SU-DHL-6 (cell line): ENCODE measurements around the gene OR2T2.
"Not testable (repeated sequence)": the region's sequence is repeated elsewhere in the genome, so short reads cannot be mapped to it uniquely, and the experiment has no call there.

Experiments used
- H2AFZ ChIP-seq: fragments of 200-600 bp; sonication (generic); 2 replicates; pipeline ENCODE4 v1.6.1; 2014; ENCODE audit warnings: low read depth, mild to moderate bottlenecking, moderate library complexity, mixed read lengths, antibody characterized with exemption, low read length; ENCODE audit not compliant: severe bottlenecking
- H3F3A ChIP-seq: fragments of 200-600 bp; shearing (Covaris generic); 2 replicates; pipeline ENCODE4 v1.6.0; 2016; ENCODE audit warnings: antibody characterized with exemption, mild to moderate bottlenecking; ENCODE audit not compliant: insufficient read depth
- H3K27ac ChIP-seq: fragments of 200-600 bp; sonication (generic); 2 replicates; pipeline ENCODE4 v1.5.1; 2016; ENCODE audit warnings: low read depth, mild to moderate bottlenecking, low read length, moderate library complexity, mixed read lengths
- H3K27me3 ChIP-seq: fragments of 200-600 bp; sonication (generic), shearing (Covaris generic); 2 replicates; pipeline ENCODE4 v1.6.0; 2014; ENCODE audit warnings: mild to moderate bottlenecking, low read length
- H3K36me3 ChIP-seq: fragments of 200-600 bp; sonication (generic); 2 replicates; pipeline ENCODE4 v1.6.1; 2014; ENCODE audit warnings: mild to moderate bottlenecking, low read length, mixed read lengths
- H3K4me2 ChIP-seq: fragments of 300-600, 200-600 bp; shearing (Covaris generic), sonication (generic); 2 replicates; pipeline ENCODE4 v1.6.0; 2014; ENCODE audit warnings: low read length, low read depth, mild to moderate bottlenecking; ENCODE audit not compliant: poor library complexity, severe bottlenecking
- H3K4me3 ChIP-seq: fragments of 200-600 bp; sonication (generic); 2 replicates; pipeline ENCODE4 v1.5.1; 2014; ENCODE audit warnings: antibody characterized with exemption, low read length, mild to moderate bottlenecking, mixed read lengths; ENCODE audit not compliant: insufficient read depth, poor library complexity, severe bottlenecking
- H3K79me2 ChIP-seq: fragments of 200-600 bp; sonication (generic); 2 replicates; pipeline ENCODE4 v1.6.1; 2014; ENCODE audit warnings: mild to moderate bottlenecking, low read length, moderate library complexity; ENCODE audit not compliant: insufficient read depth
- H3K9ac ChIP-seq: fragments of 200-600 bp; sonication (generic); 2 replicates; pipeline ENCODE4 v1.7.0; 2014; ENCODE audit warnings: mild to moderate bottlenecking, low read length
- H3K9me2 ChIP-seq: fragments of 200-600 bp; sonication (generic); replicated peaks from 2 replicates; pipeline ENCODE4 v1.6.1; 2014; ENCODE audit warnings: low read length; ENCODE audit not compliant: insufficient read depth
- H3K9me3 ChIP-seq: fragments of 200-600 bp; sonication (generic); 2 replicates; pipeline ENCODE4 v1.6.1; 2014; ENCODE audit warnings: low read length, mixed read lengths; ENCODE audit not compliant: insufficient read depth
- H4K20me1 ChIP-seq: fragments of 200-600 bp; sonication (generic); 2 replicates; pipeline ENCODE4 v1.6.1; 2014; ENCODE audit warnings: low read depth, mild to moderate bottlenecking, antibody characterized with exemption, low read length, moderate library complexity, mixed read lengths
- CTCF ChIP-seq: fragments of 200-600 bp; sonication (generic); IDR thresholded peaks from one replicate; pipeline ENCODE4 v1.5.1; 2017; ENCODE audit warnings: antibody characterized with exemption, mild to moderate bottlenecking, low read length, moderate library complexity; ENCODE audit not compliant: insufficient read depth, poor library complexity, severe bottlenecking
- EZH2phosphoT487 ChIP-seq: fragments of 200-600 bp; sonication (generic), shearing (Covaris generic); conservative IDR thresholded peaks from 2 replicates; pipeline ENCODE4 v1.6.1; 2018; ENCODE audit warnings: mild to moderate bottlenecking, antibody characterized with exemption, low read length, moderate library complexity, mixed read lengths

The OR2T2 gene

GRCh38 chr1:248471154-248471553 lies 25.7 kb downstream of the OR2T2 start:
- no peak overlapping the region for H2AFZ ChIP-seq
- H3K79me2 ChIP-seq: no peaks in the 10 kb centered on the region
- H3K4me2 ChIP-seq: no peak overlapping the region
- no peaks in the 10 kb centered on the region for H4K20me1 ChIP-seq
- no peaks in the 10 kb centered on the region for H3F3A ChIP-seq
- H3K36me3 ChIP-seq: no peaks in the 10 kb centered on the region
- H3K4me3 ChIP-seq: no peak overlapping the region
- no peaks in the 10 kb centered on the region for H3K9me2 ChIP-seq
- no peak overlapping the region for H3K27ac ChIP-seq
- no peaks in the 10 kb centered on the region for H3K9me3 ChIP-seq
- TF ChIP-seq EZH2phosphoT487: no peak
- TF ChIP-seq CTCF: no peak
- no peaks in the 10 kb centered on the region for H3K27me3 ChIP-seq
- no peak overlapping the region for H3K9ac ChIP-seq

- H3K36me3 ChIP-seq, H3K79me2 ChIP-seq, H3K4me3 ChIP-seq, H3K27ac ChIP-seq, H3K4me2 ChIP-seq, H3K9me3 ChIP-seq, H3K9me2 ChIP-seq, H2AFZ ChIP-seq, H3K9ac ChIP-seq, H3F3A ChIP-seq, H3K27me3 ChIP-seq, H4K20me1 ChIP-seq: not testable (repeated sequence)
These were observed 26.7 kb downstream of the OR2T2 start for GRCh38 chr1:248472111-248472510.

- not testable (repeated sequence) for H3K9me3 ChIP-seq, H2AFZ ChIP-seq, H4K20me1 ChIP-seq, H3K27me3 ChIP-seq, H3F3A ChIP-seq, H3K79me2 ChIP-seq, H3K4me2 ChIP-seq, H3K36me3 ChIP-seq, H3K9ac ChIP-seq, H3K9me2 ChIP-seq, H3K27ac ChIP-seq, H3K4me3 ChIP-seq
These were observed 27.6 kb downstream of the OR2T2 start, which contains the start of gene OR2T3 for GRCh38 chr1:248473051-248473450. TSS of gene OR2T3 (plus strand) at chr1:248473351. CDS start at chr1:248473351, 0 bp downstream.

GRCh38 chr1:248475660-248476059 lies 30.2 kb downstream of the OR2T2 start:
- H3K9me2 ChIP-seq, H3K4me3 ChIP-seq, H2AFZ ChIP-seq, H3K9ac ChIP-seq, H3K9me3 ChIP-seq, H3K79me2 ChIP-seq, H3F3A ChIP-seq, H3K27ac ChIP-seq, H3K4me2 ChIP-seq, H4K20me1 ChIP-seq, H3K27me3 ChIP-seq, H3K36me3 ChIP-seq: not testable (repeated sequence)

- H3K36me3 ChIP-seq, H3K27me3 ChIP-seq, H4K20me1 ChIP-seq, H3K79me2 ChIP-seq, H3F3A ChIP-seq, H3K27ac ChIP-seq, H3K9ac ChIP-seq, H3K9me3 ChIP-seq, H3K9me2 ChIP-seq, H3K4me2 ChIP-seq, H2AFZ ChIP-seq, H3K4me3 ChIP-seq: not testable (repeated sequence)
These were observed 36.5 kb downstream of the OR2T2 start for GRCh38 chr1:248481686-248482579.

- H3K9me2 ChIP-seq, H4K20me1 ChIP-seq: not testable (repeated sequence)
These were observed 42.9 kb downstream of the OR2T2 start, which contains the start of gene OR2T5 for GRCh38 chr1:248488289-248488688. TSS of gene OR2T5 (plus strand) at chr1:248488589. CDS start at chr1:248488589, 0 bp downstream.

GRCh38 chr1:248496661-248497060 lies 51.2 kb downstream of the OR2T2 start:
- not testable (repeated sequence) for H3K27ac ChIP-seq, H3K36me3 ChIP-seq, H2AFZ ChIP-seq, H3K27me3 ChIP-seq, H3K9ac ChIP-seq, H3K4me2 ChIP-seq, H4K20me1 ChIP-seq, H3K9me3 ChIP-seq, H3K79me2 ChIP-seq, H3K4me3 ChIP-seq, H3K9me2 ChIP-seq, H3F3A ChIP-seq

More at GRCh38 chr1:248488289-248488688, 42.9 kb downstream of the OR2T2 start, which contains the start of gene OR2T5:
- H3K9ac ChIP-seq, H3K9me3 ChIP-seq, H3K79me2 ChIP-seq, H3K4me3 ChIP-seq, H3F3A ChIP-seq, H3K27ac ChIP-seq, H3K36me3 ChIP-seq, H2AFZ ChIP-seq, H3K27me3 ChIP-seq, H3K4me2 ChIP-seq: not testable (repeated sequence)
